HL-60 (cell line): ENCODE results near the gene MYORG.

Experiments
- CTCF ChIP-seq: IDR thresholded peaks from one replicate; pipeline ENCODE4 v1.5.1; 2011; ENCODE audit warnings: low read length, control low read depth, inconsistent platforms; ENCODE audit not compliant: insufficient read depth
- SPI1 ChIP-seq: IDR thresholded peaks from 2 replicates; pipeline ENCODE4 v1.6.1; 2012; ENCODE audit warnings: low read depth, mild to moderate bottlenecking, borderline replicate concordance

DNA sequence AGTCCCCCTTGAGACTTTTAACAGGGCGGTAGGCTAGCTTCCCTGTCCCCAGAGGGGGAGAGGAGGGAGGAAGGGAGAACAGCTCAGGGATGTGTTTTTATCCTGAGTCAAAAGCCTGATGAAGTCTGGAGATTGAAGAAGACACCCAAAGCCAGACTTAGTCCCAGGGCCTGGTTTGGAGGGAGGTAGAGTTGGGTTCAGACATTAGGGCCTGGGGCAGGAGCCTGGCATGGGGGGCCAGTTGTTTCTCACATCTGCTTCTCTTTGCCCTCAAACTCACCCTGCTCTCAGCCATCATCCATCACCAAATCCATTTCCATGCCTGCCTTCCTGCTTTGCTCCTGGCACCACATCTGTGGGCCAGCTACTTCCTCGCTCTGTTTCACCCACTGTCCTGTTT, 2.9 kb downstream of the MYORG start:
- no peak for TF ChIP-seq CTCF
- no peak for TF ChIP-seq SPI1
